Measurements from ENCODE around the gene CDH5. TPM values are rescaled to one million over a fixed set of nuclear protein-coding genes. Genes with fewer than 3 reads are reported as not detected.

CDH5 gene
- total RNA-seq, 1 donor from 2014 or later, result not detected

GRCh38 chr16:66380421-66380820, 13.9 kb downstream of the CDH5 start:
- DNase-seq (no peak), ATAC-seq (ENCODE audit: low read depth) (no peak)
- POLR2A ChIA-PET, result no interaction called here
- H3K36me3 Mint-ChIP-seq (ENCODE audit: low read depth), result no peaks in the 10 kb centered on the region
- H3K27me3 Mint-ChIP-seq, result no peaks in the 10 kb centered on the region
- intact Hi-C loops (cut with micrococcal nuclease), result no loop called here
- H3K9me3 Mint-ChIP-seq, result no peaks in the 10 kb centered on the region
- H3K4me1 Mint-ChIP-seq, result no peaks in the 10 kb centered on the region
- CTCF ChIA-PET, result no interaction called here
- no peak overlapping the region for H3K27ac Mint-ChIP-seq
- TF ChIP-seq, protein P1, sequence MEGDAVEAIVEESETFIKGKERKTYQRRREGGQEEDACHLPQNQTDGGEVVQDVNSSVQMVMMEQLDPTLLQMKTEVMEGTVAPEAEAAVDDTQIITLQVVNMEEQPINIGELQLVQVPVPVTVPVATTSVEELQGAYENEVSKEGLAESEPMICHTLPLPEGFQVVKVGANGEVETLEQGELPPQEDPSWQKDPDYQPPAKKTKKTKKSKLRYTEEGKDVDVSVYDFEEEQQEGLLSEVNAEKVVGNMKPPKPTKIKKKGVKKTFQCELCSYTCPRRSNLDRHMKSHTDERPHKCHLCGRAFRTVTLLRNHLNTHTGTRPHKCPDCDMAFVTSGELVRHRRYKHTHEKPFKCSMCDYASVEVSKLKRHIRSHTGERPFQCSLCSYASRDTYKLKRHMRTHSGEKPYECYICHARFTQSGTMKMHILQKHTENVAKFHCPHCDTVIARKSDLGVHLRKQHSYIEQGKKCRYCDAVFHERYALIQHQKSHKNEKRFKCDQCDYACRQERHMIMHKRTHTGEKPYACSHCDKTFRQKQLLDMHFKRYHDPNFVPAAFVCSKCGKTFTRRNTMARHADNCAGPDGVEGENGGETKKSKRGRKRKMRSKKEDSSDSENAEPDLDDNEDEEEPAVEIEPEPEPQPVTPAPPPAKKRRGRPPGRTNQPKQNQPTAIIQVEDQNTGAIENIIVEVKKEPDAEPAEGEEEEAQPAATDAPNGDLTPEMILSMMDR (IDR thresholded peaks at IDR 0.05), result no peak
- no peak overlapping the region for H3K4me3 Mint-ChIP-seq

DNA sequence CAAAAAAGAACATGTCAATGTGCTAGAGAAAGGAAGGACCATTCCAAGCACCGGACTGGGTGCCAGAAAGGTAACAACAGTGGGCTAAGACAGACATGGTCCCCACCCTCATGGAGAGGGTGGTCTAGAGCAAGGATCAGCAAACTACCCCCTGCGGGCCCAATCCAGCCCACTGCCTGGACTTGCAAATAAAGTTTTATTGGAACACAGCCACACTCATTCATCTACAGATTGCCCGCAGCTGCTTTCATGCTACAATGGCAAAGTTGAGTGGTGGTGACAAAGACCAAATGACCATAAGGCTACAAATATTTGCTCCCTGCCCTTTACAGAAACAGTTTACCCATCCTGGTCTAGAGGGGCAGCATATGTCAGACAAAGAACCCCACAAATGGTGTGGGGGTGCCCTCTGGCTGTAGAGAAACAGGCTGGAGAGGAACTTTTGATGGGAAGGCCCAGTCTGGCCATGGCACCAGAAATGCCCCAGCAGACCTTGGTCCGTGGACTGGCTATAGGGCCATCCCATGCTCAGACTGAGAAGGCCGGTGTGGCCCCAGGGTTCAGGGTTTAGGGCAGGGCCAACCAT, 15.2 kb downstream of the CDH5 start:
- no peak for DNase-seq
- intact Hi-C loops (cut with micrococcal nuclease), result no loop called here
- no peak overlapping the region for H3K27ac Mint-ChIP-seq
- TF ChIP-seq, protein P1 (IDR thresholded peaks at IDR 0.05), result no peak
- no peak for ATAC-seq (ENCODE audit: low read depth)
- H3K27me3 Mint-ChIP-seq, result peaks cover 4% of the 10 kb centered on the region
- H3K4me3 Mint-ChIP-seq, result no peak overlapping the region
- ChIA-PET CTCF (no interaction called here), POLR2A (no interaction called here)
- no peaks in the 10 kb centered on the region for H3K36me3 Mint-ChIP-seq (ENCODE audit: low read depth)
- H3K4me1 Mint-ChIP-seq, result no peaks in the 10 kb centered on the region
- no peaks in the 10 kb centered on the region for H3K9me3 Mint-ChIP-seq

DNA sequence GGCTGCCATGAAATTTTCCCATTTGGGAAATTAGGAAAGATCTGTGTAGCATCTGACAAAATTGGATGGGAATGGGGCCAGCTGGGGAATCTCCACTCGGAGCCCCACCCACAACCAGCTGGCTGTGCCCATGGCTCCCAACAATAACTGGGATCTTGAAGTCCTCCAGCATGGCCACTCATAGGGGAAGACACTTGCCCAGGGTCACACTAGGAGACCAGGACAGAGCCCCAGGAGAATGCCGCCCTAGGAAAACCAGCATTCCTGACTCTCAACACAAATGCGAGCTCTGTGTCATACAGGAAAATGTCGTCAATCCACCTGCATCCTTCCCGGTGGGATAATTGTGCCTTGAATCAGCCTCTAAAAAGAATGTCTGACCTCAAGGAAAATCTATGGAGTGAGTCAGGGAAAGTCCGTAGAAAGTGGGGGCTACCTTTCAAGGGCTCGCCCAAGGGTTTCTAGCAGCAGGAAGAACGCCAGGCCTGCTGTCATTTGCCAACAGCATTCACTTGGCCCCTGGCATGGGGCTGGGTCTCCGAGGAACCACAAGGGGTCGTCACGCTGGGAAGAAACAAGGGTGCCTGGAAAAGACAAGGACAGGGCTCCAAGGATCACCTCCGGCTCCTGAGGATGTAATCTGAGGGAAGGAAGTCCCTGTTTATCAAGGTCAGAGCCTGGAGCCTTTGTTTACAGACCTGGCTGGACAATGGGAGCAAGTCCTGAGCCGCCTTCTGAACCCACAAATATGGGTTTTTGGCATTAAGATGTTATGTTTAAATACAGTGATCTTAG, 15.9 kb downstream of the CDH5 start:
- ChIA-PET CTCF (no interaction called here), POLR2A (no interaction called here)

DNA sequence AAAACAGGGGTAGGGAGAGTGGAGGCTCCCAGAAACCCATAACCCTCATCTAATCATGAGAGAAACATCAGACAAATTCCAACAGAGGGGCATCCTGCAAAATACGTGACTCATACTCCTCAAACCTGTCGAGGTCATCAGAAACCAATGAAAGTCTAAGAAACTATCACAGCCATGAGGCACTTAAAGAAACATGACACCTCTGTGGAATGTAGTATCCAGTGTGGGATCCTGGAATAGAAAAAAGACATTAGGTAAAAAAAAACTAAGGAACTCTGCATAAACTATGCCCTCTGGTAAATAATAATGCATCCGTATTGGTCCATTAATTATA, 16.4 kb downstream of the CDH5 start:
- no peaks in the 10 kb centered on the region for H3K9me3 Mint-ChIP-seq
- no peaks in the 10 kb centered on the region for H3K36me3 Mint-ChIP-seq (ENCODE audit: low read depth)
- TF ChIP-seq, protein P1 (IDR thresholded peaks at IDR 0.05), result no peak
- no peak overlapping the region for H3K4me3 Mint-ChIP-seq
- H3K4me1 Mint-ChIP-seq, result no peaks in the 10 kb centered on the region
- intact Hi-C loops (cut with micrococcal nuclease), result no loop called here
- no peak for ATAC-seq (ENCODE audit: low read depth)
- ChIA-PET CTCF (no interaction called here), POLR2A (no interaction called here)
- no peak for DNase-seq
- peaks cover 5% of the 10 kb centered on the region for H3K27me3 Mint-ChIP-seq
- H3K27ac Mint-ChIP-seq, result no peak overlapping the region

More for the DNA sequence above, 15.9 kb downstream of the CDH5 start:
- intact Hi-C loops (cut with micrococcal nuclease), result no loop called here
- no peak overlapping the region for H3K4me3 Mint-ChIP-seq
- DNase-seq, result no peak
- no peaks in the 10 kb centered on the region for H3K9me3 Mint-ChIP-seq
- peaks cover 5% of the 10 kb centered on the region for H3K27me3 Mint-ChIP-seq
- no peak overlapping the region for H3K27ac Mint-ChIP-seq
- no peaks in the 10 kb centered on the region for H3K4me1 Mint-ChIP-seq
- TF ChIP-seq, protein P1 (IDR thresholded peaks at IDR 0.05), result no peak
- H3K36me3 Mint-ChIP-seq (ENCODE audit: low read depth), result no peaks in the 10 kb centered on the region
- no peak for ATAC-seq (ENCODE audit: low read depth)

DNA sequence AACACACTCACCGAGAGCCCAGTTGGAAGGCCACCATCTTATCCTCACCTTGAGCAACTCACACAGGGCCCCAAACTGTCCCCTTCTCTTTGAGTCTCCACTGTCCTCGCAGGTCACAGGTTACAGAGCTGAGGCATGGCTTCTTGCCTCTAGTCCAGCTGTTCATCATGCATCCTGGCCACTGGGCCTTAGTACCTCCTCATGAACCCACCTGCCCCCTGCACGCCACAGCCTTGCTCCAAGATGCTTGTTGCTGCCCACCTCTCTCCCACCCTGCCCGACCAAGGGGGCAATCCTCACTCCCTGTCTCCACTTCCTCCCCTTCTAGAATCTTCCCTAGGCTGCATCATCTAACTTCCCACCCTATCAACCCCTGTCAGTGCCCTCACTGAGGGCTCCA, 17.1 kb downstream of the CDH5 start:
- intact Hi-C loops (cut with micrococcal nuclease), result no loop called here
- TF ChIP-seq, protein P1 (IDR thresholded peaks at IDR 0.05), result no peak
- ATAC-seq (ENCODE audit: low read depth) (no peak), DNase-seq (no peak)
- Mint-ChIP-seq H3K4me1 (no peaks in the 10 kb centered on the region), H3K27me3 (peaks cover 5% of the 10 kb centered on the region), H3K36me3 (ENCODE audit: low read depth) (no peaks in the 10 kb centered on the region), H3K4me3 (no peak overlapping the region), H3K9me3 (no peaks in the 10 kb centered on the region), H3K27ac (no peak overlapping the region)
- ChIA-PET POLR2A (no interaction called here), CTCF (no interaction called here)
